Left ventricle myocardium inferior (tissue), 1 donor: ENCODE data around the gene CERT1. TPM values are rescaled to one million over a fixed set of nuclear protein-coding genes. Genes with fewer than 3 reads are reported as not detected.
A peak's percentile ranks its signal among the peaks of the same experiment; 100 is the strongest.

Experiments
- DNase-seq: peaks from one replicate; pipeline ENCODE4 v3.0.0-alpha.2; 2020
- H3K27ac ChIP-seq: fragments of 200-600 bp; replicated peaks from 2 replicates; pipeline ENCODE4 v1.8.0; 2021
- H3K27me3 ChIP-seq: fragments of 200-600 bp; 2 replicates; pipeline ENCODE4 v1.8.0; 2021; ENCODE audit warnings: low read depth
- H3K36me3 ChIP-seq: fragments of 200-600 bp; 2 replicates; pipeline ENCODE4 v1.8.0; 2021
- H3K4me1 ChIP-seq: fragments of 200-600 bp; 2 replicates; pipeline ENCODE4 v1.8.0; 2021
- H3K4me3 ChIP-seq: fragments of 200-600 bp; 2 replicates; pipeline ENCODE4 v1.8.0; 2021; ENCODE audit warnings: mild to moderate bottlenecking, moderate library complexity
- H3K9me3 ChIP-seq: fragments of 200-600 bp; replicated peaks from 2 replicates; pipeline ENCODE4 v1.8.0; 2021
- CTCF ChIP-seq: fragments of 200-600 bp; IDR thresholded peaks from 2 replicates; pipeline ENCODE4 v1.8.0; 2021; ENCODE audit warnings: antibody characterized with exemption, mild to moderate bottlenecking, borderline replicate concordance
- intact Hi-C: fragments of 100-400 bp; cut with micrococcal nuclease; formaldehyde crosslinking; loops from one replicate; pipeline ENCODE4 v1.11.0; 2022
- total RNA-seq: library from RNA; stranded (reverse); fragmentation: NEBNext Ultra II Directional; extraction: Animal tissue kit (Norgen Biotek cat#: 25700); gene quantifications from one replicate; pipeline ENCODE4 v1.2.1, GENCODE V29; 2021
- donor health status: DM: no; HTN: yes; CAD: no; lungs with severe emphysema.

CERT1 gene
- total RNA-seq, 1 donor from 2014 or later: 28.8 TPM

DNA sequence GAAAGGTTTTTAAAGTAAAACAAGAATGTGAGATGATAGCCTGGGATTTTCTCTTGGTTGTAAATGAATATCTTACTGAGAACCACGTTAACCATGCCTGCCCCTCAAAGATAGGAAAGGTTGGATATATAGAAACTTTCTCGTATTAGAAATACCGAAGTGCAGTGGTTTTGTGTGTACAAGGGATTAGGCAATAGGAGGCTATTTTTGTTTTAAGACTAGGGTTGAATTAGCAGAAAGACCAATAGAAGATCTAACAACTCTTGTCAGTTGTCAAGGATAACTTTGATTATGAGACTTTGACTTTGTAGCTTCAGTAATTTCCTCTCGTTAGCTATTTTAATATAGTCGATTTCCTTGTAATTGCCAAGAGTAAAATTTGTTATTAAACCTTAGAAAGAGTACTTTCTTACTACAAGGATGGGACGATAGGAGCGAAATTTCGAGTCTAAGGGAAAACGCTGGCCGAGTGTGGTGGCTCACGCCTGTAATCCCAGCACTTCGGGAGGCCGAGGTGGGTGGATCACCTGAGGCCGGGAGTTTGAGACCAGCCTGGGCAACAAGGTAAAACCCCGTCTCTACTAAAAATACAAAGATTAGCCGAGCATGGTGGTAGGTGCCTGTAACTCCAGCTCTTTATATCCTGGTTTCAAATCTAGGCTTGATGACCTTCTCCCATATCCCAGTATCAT, 1.1 kb upstream of the CERT1 start:
- Histone ChIP-seq H3K36me3 (no peaks in the 10 kb centered on the region), H3K9me3 (no peaks in the 10 kb centered on the region), H3K4me1 (peaks cover 55% of the 10 kb centered on the region), H3K27ac (peak overlapping the region; percentile 95), H3K4me3 (peak overlapping the region; percentile 89), H3K27me3 (no peaks in the 10 kb centered on the region)
- no peak for TF ChIP-seq CTCF
- intact Hi-C loops: loop anchor here (5.0 kb wide), 1 partner anchor 45 kb away; no protein-coding TSS in a partner anchor
- DNase-seq: no peak

GRCh38 chr5:75510836-75511434, 494 bp downstream of the CERT1 start:
- H3K36me3 ChIP-seq: no peaks in the 10 kb centered on the region
- peaks cover 55% of the 10 kb centered on the region for H3K4me1 ChIP-seq
- peak overlapping the region; percentile 95 for H3K27ac ChIP-seq
- no peak for TF ChIP-seq CTCF
- DNase-seq: peak; percentile 50
- no peaks in the 10 kb centered on the region for H3K9me3 ChIP-seq
- H3K4me3 ChIP-seq: peak overlapping the region; percentile 89
- no peaks in the 10 kb centered on the region for H3K27me3 ChIP-seq
- intact Hi-C loops: loop anchor here (5.0 kb wide), 1 partner anchor 46 kb away; no protein-coding TSS in a partner anchor

- Histone ChIP-seq H3K4me3 (peak overlapping the region; percentile 89), H3K36me3 (no peaks in the 10 kb centered on the region), H3K27me3 (no peaks in the 10 kb centered on the region), H3K4me1 (peaks cover 55% of the 10 kb centered on the region), H3K27ac (peak overlapping the region; percentile 95), H3K9me3 (no peaks in the 10 kb centered on the region)
- intact Hi-C loops: loop anchor here (5.0 kb wide), 1 partner anchor 47 kb away; no protein-coding TSS in a partner anchor
- TF ChIP-seq CTCF: no peak
- DNase-seq: no peak
Measured at GRCh38 chr5:75510417-75510835, 1.0 kb downstream of the CERT1 start.

- peak overlapping the region; percentile 95 for H3K27ac ChIP-seq
- no peaks in the 10 kb centered on the region for H3K27me3 ChIP-seq
- peaks cover 55% of the 10 kb centered on the region for H3K4me1 ChIP-seq
- H3K9me3 ChIP-seq: no peaks in the 10 kb centered on the region
- H3K4me3 ChIP-seq: peak overlapping the region; percentile 89
- no peak for DNase-seq
- no peaks in the 10 kb centered on the region for H3K36me3 ChIP-seq
- intact Hi-C loops: loop anchor here (5.0 kb wide), 1 partner anchor 47 kb away; no protein-coding TSS in a partner anchor
- no peak for TF ChIP-seq CTCF
Measured at GRCh38 chr5:75509956-75510355, 1.5 kb downstream of the CERT1 start.

DNA sequence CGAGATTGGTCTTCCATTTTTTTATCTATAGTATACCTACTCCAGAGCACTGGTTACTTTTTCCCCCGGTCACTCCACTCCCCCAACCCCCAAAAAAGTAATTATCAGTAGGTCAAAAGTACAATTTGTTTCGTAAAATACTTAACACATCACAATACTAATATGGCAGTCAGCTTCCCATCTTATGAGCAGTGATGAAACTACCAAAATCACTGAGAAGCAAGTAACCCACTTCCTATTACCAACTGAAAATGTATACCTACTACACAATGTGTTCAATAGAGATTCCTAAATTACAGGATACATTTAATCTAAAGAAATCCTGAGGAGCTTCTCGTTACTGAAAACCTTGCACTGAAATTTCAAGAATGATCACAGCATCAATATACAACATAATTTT, 1.9 kb downstream of the CERT1 start:
- Histone ChIP-seq H3K4me3 (peak overlapping the region; percentile 89), H3K4me1 (peaks cover 55% of the 10 kb centered on the region), H3K9me3 (no peaks in the 10 kb centered on the region), H3K27ac (no peak overlapping the region), H3K36me3 (peaks cover under 1% of the 10 kb centered on the region), H3K27me3 (no peaks in the 10 kb centered on the region)
- intact Hi-C loops: no loop called here
- no peak for DNase-seq
- no peak for TF ChIP-seq CTCF
